Measurements from ENCODE around the gene TSHZ3.

The TSHZ3 gene

DNA sequence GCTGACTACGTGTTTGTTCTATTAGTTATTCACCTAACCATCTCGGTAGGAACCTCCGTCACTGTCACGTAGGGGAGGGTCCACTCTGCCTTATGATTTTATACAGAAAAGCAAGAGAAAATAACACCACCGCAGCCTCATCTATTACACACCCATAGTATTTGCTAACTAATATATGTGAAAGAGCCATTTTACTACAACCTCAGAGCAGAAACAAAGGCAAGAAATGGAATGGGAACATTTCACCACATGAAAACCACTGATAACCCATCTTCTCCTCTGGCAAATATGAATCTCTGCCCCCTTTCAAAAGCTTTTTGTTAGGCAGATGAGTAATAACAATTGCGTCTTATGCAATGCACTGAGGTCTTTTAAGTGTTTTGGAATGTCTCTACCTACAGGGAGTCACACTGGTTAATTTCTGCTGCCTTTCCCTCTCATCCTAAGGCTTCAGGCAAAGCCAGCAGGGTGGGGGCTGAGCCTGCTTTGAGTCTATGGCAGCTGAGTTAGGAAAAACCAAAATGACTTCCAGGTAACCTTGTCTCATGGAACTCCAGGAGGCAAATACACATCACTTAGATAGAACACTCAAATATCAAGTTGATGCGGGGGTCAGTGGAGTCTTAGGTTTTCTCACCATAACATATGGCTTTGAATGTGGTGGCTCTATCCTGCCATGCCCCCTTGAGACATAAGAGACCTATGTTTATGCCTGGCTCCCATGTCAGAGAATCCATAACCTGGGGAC, 15.0 kb downstream of the TSHZ3 start:
- DNase-seq = no peak

DNA sequence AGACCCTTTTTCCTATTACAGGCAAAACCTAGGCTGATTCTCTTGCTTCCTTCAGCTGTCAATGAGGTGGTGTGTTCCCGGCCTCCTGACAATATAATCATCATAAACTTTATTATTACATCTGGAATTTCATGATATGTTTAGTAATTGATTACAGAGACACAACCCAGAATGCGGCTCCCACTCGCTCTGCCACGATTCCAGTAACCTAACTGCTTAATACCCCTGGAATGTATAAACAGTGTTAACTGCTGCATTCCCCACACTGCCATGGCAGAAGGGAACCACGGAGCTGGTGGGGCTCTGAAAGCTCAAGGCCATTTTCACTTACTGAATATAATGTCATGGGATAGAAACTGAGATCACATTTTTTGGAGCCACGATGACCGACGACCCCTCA, 17.1 kb downstream of the TSHZ3 start:
- no peak for DNase-seq

DNA sequence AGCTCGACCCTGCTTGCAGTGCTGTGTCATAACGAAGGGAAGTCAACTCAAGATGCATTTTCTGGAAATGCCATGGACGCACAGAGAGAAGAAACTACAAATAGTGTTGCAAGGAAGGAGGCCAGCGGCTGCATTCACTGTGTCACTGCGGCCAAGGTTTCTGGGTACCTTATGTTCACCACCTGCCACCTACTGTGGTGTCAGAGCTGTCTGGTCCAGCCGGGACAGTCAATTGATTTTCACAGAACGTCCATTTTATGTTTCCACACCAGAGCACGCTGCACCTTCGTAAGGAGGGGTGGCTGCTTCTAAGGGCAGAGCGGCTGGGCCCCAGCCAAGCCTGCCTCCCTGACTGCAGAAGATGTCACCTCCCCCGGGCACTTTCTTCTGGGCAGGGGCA, 17.7 kb downstream of the TSHZ3 start:
- DNase-seq = no peak

DNA sequence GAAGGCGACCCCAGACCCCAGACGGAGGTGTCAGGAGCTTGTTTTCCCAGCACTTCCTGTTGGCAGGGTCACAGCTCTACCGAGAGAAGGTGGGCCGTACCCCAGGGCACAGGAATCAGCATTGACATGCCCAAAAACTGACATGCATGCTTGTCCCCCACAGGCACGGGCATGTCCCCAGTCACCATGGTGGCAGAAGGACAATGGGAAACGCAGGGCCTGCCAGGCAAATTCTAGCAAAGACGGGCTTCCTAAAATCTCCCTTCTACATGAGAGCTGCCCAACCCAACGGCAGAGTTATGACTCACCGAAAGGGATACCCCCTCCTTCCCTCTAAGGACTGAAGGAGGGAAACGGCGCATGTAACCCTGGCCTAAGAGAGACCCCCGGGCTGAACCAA, 18.5 kb downstream of the TSHZ3 start:
- no peak for DNase-seq

DNA sequence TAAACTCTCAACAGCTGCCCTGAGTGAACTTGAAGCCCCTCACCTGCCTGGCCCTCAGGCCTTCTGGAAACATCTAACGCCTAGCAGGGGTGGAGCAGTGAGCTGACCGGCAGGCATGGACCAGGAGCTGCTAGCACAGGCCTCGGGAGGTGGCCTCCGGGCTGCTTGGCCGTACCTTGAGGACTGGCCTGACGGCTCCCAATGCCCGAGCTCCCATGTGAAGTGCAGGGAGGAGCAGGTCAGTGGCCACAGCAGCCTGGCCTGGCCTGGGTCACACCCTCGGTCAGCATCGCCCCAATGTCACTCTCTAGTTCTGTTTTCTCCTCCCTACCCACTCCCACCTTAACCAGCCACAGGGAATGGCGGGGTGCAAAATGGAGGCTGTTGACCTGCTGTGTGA, 19.0 kb downstream of the TSHZ3 start:
- DNase-seq = no peak

DNA sequence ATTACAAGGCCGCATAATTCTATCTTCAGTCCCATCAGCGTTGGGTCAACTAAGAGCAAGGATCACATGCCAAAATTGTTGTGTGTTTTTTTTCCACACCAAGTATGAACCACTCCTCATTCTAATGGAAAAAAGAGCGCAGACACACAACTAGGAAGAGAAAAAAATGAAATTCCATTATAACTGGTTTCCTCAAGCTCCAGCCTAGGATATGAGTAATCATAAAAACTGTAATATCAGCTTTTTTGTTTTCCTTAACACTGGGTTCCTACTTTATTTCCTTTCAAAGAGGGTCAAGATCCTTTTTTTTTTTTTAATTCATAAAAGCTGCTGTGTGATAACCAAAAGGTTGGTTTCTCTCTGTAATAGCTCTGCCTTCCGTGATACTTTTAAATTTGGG, 19.4 kb downstream of the TSHZ3 start:
- DNase-seq = no peak

DNA sequence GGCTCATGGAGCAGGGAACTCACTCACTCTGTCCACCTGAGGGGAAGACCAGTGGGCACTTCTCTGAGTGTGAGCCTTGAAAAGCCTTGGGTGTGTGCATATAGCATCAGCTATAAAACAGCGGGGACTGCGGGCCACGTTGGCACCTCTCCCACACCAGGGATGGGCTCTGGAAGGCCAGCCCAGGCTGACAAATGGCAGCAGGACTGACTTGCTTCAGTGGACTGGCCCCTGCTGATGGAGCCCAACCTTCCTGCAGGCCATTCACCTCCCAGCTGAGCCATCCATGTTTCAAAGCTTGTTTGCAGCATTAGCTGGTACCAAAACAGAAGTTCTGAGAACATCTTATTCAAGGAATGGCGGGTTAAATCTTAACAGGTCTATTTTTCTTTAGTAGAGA, 21.0 kb downstream of the TSHZ3 start:
- DNase-seq = no peak

DNA sequence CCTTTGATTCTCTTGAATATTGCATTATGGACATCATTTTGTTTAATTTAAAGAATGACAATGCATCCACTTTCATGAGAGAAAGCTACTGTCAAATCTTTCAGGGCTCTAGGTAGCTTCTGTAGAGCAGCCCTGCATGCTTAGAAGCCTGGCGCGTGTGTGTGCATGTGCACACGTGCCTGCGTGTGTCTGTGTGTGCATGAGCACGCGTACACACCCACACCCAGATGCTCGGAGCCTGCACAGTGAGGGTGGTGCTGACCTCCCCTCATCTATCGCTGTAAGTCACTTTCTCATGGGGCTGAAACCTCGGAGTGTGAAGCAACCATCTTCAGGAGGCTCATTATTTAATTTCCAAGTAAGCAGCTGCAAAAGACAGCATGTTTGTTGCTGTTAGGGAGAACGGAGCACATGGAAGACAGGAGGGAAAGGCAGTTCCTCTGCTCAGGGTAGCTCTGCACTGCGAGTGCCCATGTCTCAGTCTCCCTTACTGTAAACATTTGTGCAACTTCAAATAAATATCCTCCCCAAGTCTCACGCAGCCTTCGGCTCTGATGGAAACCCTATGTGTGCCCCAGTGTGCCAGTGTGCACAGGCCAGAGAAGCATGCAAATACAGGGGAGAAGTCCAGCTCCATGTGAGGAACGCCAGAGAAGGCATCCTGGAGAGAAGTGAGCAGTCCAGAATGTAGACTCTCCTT, 22.8 kb downstream of the TSHZ3 start:
- DNase-seq = no peak

DNA sequence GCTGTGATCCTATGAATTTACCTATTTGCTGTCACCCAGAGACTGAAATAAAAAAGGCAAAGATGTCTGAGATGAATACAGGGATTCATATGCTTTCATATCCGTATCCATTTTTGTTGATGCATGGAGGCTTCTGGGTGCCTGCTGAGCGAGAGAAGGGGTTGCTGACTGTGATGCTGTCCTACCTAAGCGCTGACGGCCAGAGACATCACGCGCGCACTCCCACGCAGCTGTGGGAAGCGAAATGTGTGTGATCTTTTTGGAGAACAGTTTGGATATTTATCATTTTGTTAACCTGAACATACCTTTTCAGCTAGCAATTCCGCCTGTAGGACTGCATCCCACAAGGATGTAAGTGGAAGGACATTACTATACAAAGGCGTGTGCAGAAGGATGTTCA, 23.9 kb downstream of the TSHZ3 start:
- no peak for DNase-seq

DNA sequence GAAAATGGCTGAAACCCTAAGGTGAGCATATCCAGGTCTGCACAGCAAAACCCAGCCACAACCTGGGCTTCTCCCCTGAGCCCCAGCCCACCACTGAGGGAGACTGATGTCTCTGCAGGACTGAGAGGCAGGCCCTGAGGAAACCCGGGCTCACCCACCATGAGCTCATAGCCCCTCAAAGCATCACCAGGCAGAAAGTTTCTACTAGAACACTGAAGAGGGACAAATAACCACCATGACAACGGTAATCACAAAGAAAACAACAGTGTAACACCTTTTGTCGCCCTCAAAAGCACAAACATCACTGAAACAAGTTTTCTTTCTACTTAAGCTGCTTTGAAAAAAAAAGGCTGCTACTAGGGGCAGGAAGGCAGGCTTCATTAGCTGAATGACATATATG, 29.8 kb downstream of the TSHZ3 start:
- DNase-seq = no peak

DNA sequence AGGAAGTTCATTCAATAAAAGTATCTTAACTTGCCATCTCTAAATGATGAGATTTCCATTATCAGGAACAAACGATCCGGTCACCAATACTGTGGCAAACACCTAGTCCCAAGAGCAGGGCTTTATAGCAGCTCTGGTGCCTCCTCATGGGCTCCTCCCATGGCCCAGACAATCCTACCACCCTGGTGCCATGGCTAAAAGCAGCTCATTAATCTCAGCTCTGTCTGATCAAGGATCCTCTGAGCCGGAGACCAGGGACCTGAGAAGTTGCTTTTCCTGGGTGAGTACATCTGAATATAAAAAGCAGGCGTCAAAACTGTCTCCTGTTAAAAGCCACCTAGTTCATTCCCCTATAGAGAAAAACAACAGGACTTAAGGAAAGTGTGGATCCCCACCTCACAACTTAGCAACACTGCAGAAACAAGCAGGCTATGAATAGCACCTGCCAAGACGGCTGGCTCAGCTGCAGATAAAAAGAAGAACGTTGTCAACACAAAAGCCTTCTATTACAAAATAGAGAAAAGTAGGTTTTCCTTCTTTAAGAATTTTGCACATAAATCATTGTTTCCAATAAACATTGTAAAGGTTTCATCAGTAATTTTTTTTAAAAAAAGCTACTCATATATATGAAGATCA, 30.3 kb downstream of the TSHZ3 start:
- no peak for DNase-seq

DNA sequence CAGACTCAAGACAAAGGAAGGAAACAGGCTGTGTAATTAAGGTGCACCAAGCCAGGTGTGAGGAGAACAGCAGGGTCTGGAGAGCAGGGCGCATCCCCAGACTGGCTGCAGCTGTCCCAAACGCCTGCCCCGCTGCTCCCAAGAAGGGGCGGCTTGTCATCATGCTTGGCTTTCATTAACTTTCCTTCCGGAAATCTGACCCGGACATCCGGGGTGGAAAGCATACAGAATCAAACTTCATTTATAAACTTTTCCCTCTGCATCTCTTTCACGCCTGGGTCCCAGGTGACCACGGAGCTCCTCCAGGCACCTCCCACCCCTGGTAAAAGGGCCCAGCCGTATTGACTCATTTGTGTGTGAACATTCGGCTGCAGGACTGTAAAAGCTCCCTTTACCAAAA, 31.7 kb downstream of the TSHZ3 start:
- DNase-seq = no peak

DNA sequence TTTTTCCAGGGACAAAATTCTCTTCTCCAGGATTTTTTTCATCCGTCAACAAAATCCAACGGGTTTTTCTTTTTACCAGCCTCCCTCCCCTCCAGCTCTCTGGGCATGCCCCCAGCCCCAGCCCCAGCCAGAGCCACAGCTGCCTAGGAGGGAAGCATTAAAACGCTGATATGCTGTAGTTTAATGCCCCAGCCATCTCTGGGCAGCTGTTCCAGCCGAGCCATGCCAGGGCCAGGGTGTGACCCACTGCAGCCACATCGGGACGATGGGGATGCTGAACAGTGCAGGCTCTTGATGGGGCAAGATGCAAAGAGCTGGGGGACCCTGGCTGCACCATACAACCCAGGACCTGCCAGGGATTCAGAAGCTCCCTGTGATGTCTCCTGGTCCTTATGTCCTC, 32.1 kb downstream of the TSHZ3 start:
- DNase-seq = no peak

DNA sequence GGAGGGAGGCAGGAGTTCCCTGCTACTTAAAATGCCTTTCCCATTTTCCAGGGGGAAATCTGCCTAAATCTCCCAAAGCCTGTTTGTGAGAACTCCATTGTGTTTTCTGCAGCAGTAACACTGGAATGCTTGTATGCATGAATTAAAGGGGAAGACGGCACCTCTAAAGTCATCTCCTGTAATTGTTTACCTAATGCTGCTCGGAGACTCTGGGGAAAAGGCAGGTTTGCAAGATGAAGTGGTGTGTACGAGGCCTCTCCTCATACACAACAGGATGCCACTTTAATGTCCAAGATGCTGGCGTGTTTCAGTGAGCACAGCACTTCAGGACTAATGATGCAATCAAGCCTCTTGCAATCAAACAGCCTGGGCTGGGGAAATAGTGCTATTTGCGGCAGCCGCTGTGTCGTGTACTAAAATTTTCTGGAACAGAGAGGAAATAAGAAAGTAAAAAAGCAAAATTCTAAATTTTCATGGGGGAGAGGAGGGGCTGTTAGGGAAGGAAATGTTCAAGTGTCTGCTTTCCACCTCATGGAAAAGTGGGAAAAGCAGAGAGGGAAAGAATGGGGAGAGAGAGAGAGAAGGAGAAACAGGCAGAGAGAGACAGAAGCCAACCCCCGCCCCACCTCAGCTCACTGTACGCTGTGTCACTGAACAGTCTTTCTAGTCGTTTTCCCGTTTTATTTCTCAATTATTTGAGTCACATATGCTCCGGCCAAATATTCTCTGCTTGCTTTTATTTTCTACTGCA, 32.9 kb downstream of the TSHZ3 start:
- DNase-seq = no peak

DNA sequence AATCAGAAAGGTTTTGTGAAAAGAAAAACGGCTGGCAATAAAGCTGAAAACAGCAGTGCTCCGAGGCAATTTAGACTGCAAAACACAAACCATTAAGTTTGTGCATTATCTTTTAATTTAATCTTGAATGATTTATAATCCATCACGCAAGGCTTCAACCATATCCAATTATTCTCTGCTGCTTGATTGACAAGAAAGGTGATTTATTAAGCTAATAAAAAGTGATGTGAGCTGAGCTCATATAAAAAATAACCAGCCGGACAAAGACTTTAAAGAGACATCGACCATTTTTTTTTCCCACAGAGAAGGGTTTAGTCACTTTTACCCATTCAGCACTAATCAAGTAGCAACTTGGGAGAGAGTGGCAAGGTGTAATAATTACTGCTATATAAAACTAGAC, 33.6 kb downstream of the TSHZ3 start:
- DNase-seq = no peak

DNA sequence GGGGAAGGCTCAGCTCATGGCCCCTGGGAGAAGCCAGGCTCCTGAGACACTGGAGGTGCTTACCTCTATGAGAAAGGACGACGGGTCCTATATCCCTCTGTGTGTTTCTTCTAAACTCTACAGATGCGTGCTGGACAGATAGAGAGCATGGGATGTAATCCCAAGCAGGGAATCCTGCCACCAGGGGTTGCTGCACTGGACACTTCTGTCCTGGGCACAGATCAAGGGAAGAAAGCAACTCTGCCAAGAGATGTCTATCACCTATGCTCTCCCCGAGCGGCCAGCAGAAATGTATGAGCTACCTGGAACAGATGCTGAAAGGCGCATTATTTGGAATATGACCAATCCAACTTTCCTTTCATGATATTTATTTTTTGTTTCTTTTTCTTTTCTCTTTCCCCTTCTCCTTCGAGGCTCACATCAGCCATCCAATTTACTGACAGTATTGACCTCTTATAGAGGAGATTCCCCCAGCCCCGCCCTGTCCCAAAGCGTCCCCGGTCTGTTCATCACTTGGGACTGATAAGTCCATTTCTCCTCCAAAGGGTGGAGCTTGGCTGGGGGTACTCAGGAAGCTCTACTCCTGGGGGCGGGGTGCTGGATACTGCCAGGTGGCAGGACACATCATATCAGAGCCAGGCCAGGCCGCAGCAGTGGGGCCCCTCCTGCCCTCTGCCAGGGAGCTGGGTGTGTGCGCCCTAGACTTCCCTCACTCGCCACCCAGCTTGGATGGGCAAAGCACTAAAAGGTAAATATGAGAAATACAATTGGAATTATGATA, 34.2 kb downstream of the TSHZ3 start:
- no peak for DNase-seq

DNA sequence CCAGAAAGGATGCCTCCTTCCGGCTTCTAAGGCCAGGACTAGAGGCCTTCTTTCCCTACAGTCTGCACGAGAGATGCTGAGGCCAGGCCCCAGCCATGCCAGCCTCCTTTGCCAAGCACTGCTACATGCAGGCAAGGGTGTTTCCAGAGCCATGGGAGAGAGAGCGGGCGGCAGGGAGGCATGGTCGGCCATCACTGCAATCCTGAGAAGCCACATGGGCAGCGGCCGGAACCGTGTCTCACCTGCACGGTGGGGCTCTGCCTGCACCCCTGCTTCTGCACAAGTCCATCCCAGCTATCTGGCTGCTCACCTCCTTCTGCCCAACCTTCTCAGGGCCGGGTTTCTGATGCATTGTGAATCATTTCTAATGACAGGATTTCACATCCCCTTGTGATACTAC, 35.1 kb downstream of the TSHZ3 start:
- DNase-seq = no peak

DNA sequence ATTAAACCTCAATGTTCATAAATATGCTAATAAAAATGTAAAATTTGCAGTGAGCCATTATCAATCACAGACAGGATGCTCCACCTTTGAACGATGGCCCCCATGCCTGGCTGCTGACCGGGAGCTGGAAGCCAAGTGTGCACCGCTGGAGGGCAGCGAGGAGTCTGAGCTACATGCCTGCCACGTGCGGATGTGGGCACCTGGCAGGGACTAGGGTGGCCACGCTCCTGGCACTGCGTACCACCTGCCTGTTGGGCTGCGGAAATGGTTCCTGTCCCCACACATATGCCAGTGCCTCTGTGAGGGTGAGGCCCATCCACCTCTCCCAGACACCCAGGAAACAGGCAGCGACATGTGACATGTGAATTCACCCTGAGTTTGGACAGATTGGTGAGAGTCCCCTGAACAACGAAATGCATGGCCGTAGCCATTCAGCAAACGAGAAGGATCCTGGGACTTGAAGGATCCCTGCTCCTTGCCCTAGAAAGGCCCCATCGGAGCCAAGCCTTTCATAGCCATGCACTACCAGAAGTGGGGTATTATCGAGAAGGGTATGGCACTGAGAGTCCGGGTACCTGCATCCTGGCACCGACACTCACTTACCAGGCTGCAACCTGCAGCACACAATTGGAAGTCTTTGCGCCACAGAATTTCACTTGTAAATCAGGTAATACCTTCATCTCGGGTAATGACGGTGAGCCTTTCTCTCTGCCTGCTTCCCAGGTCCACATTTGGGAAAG, 35.8 kb downstream of the TSHZ3 start:
- no peak for DNase-seq

DNA sequence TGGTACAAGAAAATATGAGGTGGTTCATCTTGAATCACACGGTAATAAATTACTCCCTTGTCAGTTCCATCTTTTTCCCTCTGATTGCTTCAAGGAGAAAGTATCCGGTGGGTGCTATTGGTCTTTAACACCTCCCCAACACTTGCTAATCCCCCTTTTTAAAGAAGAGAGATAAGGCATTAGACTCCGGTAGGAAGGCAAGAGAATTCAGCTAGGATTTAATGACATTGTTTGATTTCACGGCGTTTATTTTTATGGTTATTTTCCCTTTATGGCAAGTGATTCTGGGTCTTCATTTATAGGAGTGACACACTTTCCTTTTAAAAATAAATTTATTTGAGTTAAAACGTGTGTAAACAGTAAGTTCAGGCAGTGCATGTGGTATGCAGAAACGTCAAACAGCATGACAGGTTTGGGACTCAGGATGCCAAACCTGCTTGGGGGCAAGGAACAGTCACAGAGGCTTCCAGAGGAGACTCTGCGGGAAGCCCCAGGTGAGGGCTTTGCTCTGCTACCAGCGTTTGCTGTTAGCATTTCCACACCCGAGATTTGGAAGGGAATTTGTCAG, 36.5 kb downstream of the TSHZ3 start:
- no peak for DNase-seq

DNA sequence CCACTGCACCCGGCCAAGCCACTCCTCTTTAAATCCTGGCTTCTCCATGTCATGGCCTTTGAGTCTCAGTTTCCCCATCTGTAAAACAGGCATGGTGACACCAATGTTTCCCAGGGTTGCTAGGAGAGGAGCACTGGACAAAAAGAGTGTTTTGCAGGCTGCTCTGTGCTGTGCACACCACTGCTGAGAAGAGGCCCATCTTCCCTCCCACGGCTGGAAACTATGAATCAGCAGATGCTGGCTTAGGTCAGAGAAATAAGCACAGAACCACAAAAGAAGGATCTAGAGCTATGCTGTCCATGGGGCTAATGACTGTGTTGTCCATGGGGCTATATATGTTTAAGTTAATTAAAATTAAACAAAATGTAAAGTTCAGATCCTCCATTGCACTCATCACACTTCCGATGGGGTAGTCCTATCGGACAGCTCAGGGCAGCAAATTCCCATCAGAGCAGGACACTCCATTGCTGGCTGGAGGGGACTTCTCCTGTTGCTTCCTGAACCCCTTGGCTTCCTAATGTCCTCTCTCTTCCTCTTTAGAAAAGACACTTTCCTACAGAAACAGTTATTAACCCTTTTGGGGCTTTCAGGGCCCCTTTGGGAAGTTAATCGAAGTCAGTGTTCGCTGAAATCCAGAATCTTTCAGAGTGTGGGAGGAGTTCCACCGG, 37.1 kb downstream of the TSHZ3 start:
- peak; percentile 21 for DNase-seq

All from activated naive CD4-positive, alpha-beta T cell treated with Interleukin-2 at 50 U/mL for 16 hours (primary cell).